Effector memory CD4-positive, alpha-beta T cell (primary cell): ENCODE results near the gene CLCN5.
A peak's percentile ranks its signal among the peaks of the same experiment; 100 is the strongest.

ENCODE experiments used
- DNase-seq, 3 donors: peaks; one replicate each; pipeline ENCODE4 v3.0.0-alpha.2; 2020
- H3K27ac ChIP-seq: 2 replicates; pipeline ENCODE4 v1.7.0; 2013; ENCODE audit warnings: mild to moderate bottlenecking, low read length, moderate library complexity; ENCODE audit not compliant: insufficient read depth, poor library complexity, severe bottlenecking
- H3K27me3 ChIP-seq: replicated peaks from 2 replicates; pipeline ENCODE4 v1.7.0; 2013; ENCODE audit warnings: mild to moderate bottlenecking, low read length; ENCODE audit not compliant: insufficient read depth, control insufficient read depth, poor library complexity, severe bottlenecking
- H3K36me3 ChIP-seq: 2 replicates; pipeline ENCODE4 v1.7.0; 2013; ENCODE audit warnings: mild to moderate bottlenecking, low read length, moderate library complexity; ENCODE audit not compliant: control insufficient read depth, insufficient read depth
- H3K4me1 ChIP-seq: 2 replicates; pipeline ENCODE4 v1.7.0; 2013; ENCODE audit warnings: low read length, mild to moderate bottlenecking; ENCODE audit not compliant: control insufficient read depth, insufficient read depth, poor library complexity, severe bottlenecking
- H3K4me3 ChIP-seq: 2 replicates; pipeline ENCODE4 v1.7.0; 2013; ENCODE audit warnings: low read length, low read depth, mild to moderate bottlenecking; ENCODE audit not compliant: insufficient read depth, poor library complexity, severe bottlenecking
- H3K9me3 ChIP-seq: 2 replicates; pipeline ENCODE4 v1.7.0; 2013; ENCODE audit warnings: mild to moderate bottlenecking, low read length, moderate library complexity; ENCODE audit not compliant: control insufficient read depth

The CLCN5 gene

DNA sequence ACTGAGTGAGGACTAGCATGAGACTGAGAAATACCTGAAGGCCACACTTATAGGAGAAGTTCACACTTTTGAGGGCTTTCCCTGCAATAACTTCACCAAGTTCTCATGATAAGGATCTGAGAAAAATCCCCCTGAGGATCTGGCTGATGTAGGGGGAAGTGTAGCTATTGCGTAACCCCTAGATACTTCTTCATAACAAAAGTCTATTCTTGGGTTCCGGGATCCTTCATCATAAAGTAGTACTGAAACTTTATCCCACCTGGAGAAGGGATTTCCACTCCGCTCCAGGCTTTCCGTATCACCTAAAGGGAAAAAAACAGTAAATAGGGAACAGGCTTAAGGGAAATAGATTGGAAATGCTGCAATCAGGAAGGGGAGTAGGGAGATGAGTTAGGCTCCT is 29.9 kb upstream of the CLCN5 start:
- H3K4me3 ChIP-seq: no peak overlapping the region
- DNase-seq: no peak
- H3K27me3 ChIP-seq: no peaks in the 10 kb centered on the region
- H3K27ac ChIP-seq: no peak overlapping the region
- no peaks in the 10 kb centered on the region for H3K4me1 ChIP-seq
- no peaks in the 10 kb centered on the region for H3K9me3 ChIP-seq
- no peaks in the 10 kb centered on the region for H3K36me3 ChIP-seq

DNA sequence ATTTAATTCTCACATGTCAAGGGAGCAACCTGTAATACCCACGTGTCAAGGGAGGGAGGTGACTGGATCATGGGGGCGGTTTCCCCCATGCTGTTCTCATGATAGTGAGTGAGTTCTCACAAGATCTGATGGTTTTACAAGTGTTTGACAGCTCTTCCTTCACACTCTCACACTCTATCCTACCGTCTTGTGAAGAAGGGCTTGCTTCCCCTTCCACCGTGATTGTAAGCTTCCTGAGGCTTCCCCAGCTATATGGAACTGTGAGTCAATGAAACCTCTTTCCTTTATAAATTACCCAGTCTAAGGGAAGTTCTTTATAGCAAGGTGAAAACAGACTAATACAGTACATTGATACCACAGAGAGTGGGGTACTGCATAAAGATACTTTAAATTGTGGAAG is 25.4 kb upstream of the CLCN5 start:
- no peaks in the 10 kb centered on the region for H3K36me3 ChIP-seq

DNA sequence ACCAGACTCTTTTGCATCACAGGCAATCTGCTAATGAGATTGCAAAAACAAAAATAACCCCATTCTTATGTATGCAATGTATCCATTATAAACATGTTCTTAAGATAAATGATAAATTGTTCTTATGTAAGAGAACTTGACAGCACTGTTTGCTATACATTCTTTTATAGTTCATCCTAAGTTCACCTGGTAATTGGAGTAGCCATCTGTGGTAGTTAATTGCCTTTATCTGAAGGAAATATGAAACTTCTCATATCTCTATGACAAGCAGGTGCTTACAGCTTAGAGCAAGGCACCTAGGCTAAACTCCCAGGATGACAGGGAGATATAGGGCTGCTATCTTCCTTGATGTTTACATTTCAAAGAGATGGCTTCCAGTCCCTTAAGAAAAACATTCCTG is 21.3 kb upstream of the CLCN5 start:
- DNase-seq: no peak
- no peaks in the 10 kb centered on the region for H3K27me3 ChIP-seq
- no peak overlapping the region for H3K4me3 ChIP-seq
- no peaks in the 10 kb centered on the region for H3K36me3 ChIP-seq
- H3K27ac ChIP-seq: no peak overlapping the region
- no peaks in the 10 kb centered on the region for H3K9me3 ChIP-seq
- H3K4me1 ChIP-seq: no peaks in the 10 kb centered on the region

More for the DNA sequence above, 25.4 kb upstream of the CLCN5 start:
- no peak for DNase-seq
- Histone ChIP-seq H3K27me3 (no peaks in the 10 kb centered on the region), H3K4me1 (no peaks in the 10 kb centered on the region), H3K9me3 (no peaks in the 10 kb centered on the region), H3K4me3 (no peak overlapping the region), H3K27ac (no peak overlapping the region)

DNA sequence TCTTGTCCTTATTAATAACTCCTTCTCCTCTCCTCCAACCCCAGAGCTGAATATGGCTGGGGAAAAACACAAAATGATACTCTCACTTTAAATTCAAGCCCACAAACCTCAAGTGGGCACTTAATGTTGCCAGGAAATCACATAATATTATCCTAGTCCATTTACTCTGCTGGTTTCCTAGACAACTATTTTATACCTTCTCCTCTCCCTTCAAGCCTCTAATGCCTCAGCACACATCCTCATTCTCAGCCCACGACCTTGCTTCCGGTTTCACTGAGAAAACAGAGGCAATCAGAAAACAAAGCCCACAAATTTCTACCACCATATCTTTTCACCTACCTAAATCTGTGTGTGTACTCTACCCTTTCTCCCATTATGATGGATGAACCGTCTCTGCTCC is 12.1 kb upstream of the CLCN5 start:
- Histone ChIP-seq H3K4me1 (peaks cover 4% of the 10 kb centered on the region), H3K36me3 (no peaks in the 10 kb centered on the region), H3K4me3 (no peak overlapping the region), H3K27ac (no peak overlapping the region), H3K27me3 (no peaks in the 10 kb centered on the region), H3K9me3 (no peaks in the 10 kb centered on the region)
- DNase-seq: no peak

DNA sequence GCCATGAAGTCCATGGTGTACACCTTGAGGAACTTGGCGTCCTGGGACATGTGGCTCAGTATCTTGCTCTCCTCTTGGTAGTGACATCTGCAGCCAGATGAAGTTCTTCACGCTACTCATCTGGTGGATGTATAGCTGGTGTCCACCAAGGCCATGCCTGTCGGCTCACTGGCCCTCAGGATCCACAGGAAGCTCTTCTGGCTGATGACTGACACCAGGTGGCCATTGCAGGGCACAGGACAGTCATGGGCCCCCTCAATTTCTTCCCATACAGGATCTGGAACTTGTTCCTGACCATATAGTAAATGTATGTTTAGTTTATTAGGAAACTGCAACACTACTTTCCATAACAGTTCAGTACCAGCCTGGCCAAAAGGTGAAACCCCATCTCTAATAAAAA is 10.3 kb upstream of the CLCN5 start:
- no peak for DNase-seq
- Histone ChIP-seq H3K27me3 (no peaks in the 10 kb centered on the region), H3K4me1 (peaks cover 4% of the 10 kb centered on the region), H3K9me3 (no peaks in the 10 kb centered on the region), H3K27ac (no peak overlapping the region), H3K36me3 (no peaks in the 10 kb centered on the region), H3K4me3 (no peak overlapping the region)

DNA sequence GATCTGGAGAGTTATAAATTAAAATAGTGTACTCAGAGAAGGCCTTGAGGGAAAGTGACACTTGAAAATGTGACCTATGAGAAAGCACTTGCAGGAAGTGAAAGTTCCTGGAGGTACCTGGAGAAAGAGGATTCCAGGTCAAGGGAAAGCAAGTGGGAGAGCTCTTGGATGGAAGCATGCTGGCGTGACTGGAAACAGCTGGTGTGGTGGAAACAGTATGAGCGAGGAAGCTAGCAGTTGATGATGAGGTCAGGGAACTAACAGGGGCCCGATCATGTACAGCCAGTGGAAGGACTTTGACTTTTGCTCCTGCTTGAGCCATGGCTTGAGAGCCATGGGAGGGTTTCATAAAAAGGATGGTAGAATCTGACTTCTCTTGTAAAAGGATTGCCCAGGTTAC is 9.5 kb upstream of the CLCN5 start:
- peaks cover 4% of the 10 kb centered on the region for H3K4me1 ChIP-seq
- H3K27me3 ChIP-seq: no peaks in the 10 kb centered on the region
- no peak overlapping the region for H3K4me3 ChIP-seq
- H3K27ac ChIP-seq: no peak overlapping the region
- no peaks in the 10 kb centered on the region for H3K9me3 ChIP-seq
- DNase-seq: no peak
- no peaks in the 10 kb centered on the region for H3K36me3 ChIP-seq

DNA sequence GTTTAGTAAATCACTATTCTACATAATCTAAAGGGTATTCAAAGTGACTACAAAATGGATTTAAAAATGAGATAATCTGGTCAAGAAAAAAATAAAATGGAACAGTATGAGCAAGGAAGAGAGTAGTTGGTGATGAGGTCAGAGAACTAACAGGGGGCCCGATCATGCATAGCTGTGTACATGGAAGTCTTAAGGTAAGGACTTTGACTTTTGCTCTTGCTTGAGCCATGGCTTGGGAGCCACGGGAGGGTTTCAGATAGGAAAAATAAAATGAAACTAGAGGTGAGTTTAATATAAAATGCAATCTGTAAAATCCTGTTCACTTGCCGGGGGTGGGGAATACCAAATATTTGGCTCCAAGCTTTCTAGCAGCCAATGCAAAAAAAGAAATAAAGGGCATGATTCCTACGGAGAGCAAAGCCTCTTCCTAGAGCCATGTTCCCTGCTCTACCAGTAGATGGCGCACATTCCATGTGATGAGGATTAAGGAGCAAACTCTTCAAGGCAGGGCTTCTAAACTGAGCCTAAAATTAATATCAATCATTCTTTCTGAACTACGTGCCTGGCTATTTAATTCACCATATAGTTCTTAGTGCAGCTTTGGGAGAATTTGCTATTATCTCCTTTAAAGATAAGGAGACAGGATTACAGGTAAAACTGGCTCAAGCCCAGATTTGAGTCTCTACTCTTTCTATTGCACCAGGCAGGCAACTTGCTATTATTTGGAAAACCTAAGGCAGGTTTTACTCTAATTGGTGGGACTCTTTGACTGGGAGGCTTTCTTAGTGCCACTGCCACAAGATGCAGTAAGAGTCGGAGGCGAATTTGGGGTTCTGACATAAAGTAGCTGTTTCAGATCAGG is 6.8 kb upstream of the CLCN5 start:
- peak in 1 of 3 donors; percentile 26 for DNase-seq

DNA sequence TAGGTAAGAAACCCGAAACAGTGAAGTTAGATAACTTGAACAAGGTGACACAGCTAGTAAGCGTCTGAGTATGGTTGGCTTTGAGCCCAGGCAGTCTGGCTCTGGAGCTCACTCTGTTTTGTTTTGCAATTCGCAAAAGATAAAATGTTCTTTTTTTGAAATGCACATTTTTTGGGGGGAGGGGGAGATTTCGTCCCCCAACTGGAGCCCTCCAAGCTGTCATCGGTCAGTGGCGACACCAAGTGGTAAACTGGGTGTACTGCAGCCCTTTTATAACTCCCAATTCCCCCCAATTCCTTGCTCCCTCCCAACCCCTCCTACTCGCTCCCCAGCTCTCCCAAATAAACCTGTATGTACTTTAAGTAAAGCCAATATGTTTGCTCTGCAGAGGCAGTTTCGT is 2.8 kb upstream of the CLCN5 start:
- no peak overlapping the region for H3K4me3 ChIP-seq
- H3K27ac ChIP-seq: no peak overlapping the region
- no peaks in the 10 kb centered on the region for H3K9me3 ChIP-seq
- no peaks in the 10 kb centered on the region for H3K27me3 ChIP-seq
- DNase-seq: peak in 1 of 3 donors; percentile 11
- H3K36me3 ChIP-seq: no peaks in the 10 kb centered on the region
- H3K4me1 ChIP-seq: no peaks in the 10 kb centered on the region

More for the DNA sequence above, 6.8 kb upstream of the CLCN5 start:
- Histone ChIP-seq H3K4me1 (no peaks in the 10 kb centered on the region), H3K9me3 (no peaks in the 10 kb centered on the region), H3K4me3 (no peak overlapping the region), H3K27me3 (no peaks in the 10 kb centered on the region), H3K36me3 (no peaks in the 10 kb centered on the region), H3K27ac (no peak overlapping the region)

DNA sequence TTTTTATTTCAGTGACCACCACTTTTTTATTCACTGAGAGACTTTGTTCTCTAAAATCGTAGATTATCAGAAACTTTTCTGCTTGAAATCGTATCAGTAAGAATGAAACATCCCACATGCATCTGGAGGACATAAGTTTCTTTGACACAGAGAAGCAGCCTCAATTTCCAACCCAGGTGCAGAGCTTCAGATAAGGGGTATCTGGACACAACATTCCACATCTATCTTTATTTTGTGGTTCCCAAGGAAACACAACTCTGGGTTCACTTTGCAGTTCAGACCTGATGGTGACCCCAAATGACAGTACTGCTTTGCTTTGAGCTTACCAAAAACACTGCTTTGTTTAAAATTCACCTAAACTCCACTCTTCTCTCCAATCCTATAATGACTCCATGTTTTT is 1.3 kb upstream of the CLCN5 start:
- Histone ChIP-seq H3K9me3 (no peaks in the 10 kb centered on the region), H3K4me1 (no peaks in the 10 kb centered on the region), H3K36me3 (no peaks in the 10 kb centered on the region), H3K27me3 (no peaks in the 10 kb centered on the region), H3K27ac (no peak overlapping the region), H3K4me3 (no peak overlapping the region)
- no peak for DNase-seq

DNA sequence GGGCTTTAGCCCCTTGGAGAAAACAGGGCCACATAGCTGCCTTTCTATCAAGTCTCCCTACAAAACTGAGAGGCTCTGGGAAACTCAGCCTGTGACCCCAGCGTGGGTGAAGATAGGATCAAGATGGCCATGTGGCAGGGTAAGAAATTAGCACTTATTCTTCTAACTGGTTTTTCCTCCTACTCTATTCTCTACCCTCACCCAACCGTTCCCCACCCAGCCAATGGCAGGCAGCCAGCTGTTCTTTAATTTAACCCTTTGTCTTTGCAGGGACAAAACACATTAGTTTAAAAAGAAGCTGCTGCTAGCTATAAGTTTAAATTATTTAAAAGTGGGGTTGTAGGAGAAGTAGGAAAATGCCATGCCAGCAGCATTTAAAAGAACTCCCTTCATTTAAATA is 2.8 kb downstream of the CLCN5 start:
- Histone ChIP-seq H3K4me1 (no peaks in the 10 kb centered on the region), H3K27ac (no peak overlapping the region), H3K36me3 (no peaks in the 10 kb centered on the region), H3K4me3 (no peak overlapping the region), H3K27me3 (no peaks in the 10 kb centered on the region), H3K9me3 (no peaks in the 10 kb centered on the region)
- no peak for DNase-seq
